Measurements from ENCODE around the gene LARGE1.

DNA sequence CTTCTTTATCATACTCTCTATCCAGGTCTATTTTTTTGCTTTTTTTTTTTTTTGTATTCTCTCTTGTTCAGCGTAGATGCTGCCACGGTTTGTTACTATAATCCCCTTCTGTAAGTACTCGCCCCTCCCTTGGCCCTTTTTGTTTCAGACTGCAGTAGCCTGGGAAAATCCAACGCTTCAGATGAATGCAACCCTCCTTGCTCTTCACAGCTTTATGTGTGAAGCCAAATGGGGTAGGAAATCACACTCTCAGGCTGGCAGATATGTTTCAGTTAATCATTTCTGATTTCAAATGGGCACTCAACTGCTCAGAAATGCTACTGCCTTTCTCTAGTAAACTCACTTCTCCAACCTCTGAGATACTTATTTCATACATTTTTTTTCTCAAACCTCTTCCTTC, 149.1 kb downstream of the LARGE1 start:
- TF ChIP-seq, protein P1, sequence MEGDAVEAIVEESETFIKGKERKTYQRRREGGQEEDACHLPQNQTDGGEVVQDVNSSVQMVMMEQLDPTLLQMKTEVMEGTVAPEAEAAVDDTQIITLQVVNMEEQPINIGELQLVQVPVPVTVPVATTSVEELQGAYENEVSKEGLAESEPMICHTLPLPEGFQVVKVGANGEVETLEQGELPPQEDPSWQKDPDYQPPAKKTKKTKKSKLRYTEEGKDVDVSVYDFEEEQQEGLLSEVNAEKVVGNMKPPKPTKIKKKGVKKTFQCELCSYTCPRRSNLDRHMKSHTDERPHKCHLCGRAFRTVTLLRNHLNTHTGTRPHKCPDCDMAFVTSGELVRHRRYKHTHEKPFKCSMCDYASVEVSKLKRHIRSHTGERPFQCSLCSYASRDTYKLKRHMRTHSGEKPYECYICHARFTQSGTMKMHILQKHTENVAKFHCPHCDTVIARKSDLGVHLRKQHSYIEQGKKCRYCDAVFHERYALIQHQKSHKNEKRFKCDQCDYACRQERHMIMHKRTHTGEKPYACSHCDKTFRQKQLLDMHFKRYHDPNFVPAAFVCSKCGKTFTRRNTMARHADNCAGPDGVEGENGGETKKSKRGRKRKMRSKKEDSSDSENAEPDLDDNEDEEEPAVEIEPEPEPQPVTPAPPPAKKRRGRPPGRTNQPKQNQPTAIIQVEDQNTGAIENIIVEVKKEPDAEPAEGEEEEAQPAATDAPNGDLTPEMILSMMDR (IDR thresholded peaks at IDR 0.05), result no peak
- no peak for TF ChIP-seq ZFX (IDR thresholded peaks at IDR 0.05; ENCODE audit: borderline replicate concordance)
